Mucosa of descending colon (tissue), 3 donors: ENCODE data around the gene SZT2. TPM values are rescaled to one million over a fixed set of nuclear protein-coding genes. Genes with fewer than 3 reads are reported as not detected.

Experiments used
- ATAC-seq: fragments of 200-7000 bp; cut with Tn5 transposase; one replicate; pipeline ENCODE4 v1.9.1; 2020; ENCODE audit warnings: mild to moderate bottlenecking, moderate library complexity
- DNase-seq, 3 donors: peaks; one replicate each; pipeline ENCODE4 v3.0.0-alpha.2; 2020
- H3K36me3 ChIP-seq: fragments of 200-600 bp; one replicate; pipeline ENCODE4 v1.8.0; 2021; ENCODE audit warnings: low read depth, mild to moderate bottlenecking
- H3K4me1 ChIP-seq: fragments of 200-600 bp; one replicate; pipeline ENCODE4 v1.8.0; 2021; ENCODE audit warnings: low read depth, mild to moderate bottlenecking
- H3K4me3 ChIP-seq: fragments of 200-600 bp; one replicate; pipeline ENCODE4 v1.8.0; 2021; ENCODE audit warnings: mild to moderate bottlenecking
- H3K9me3 ChIP-seq: fragments of 200-600 bp; one replicate; pipeline ENCODE4 v1.8.0; 2021; ENCODE audit warnings: mild to moderate bottlenecking
- CTCF ChIP-seq: fragments of 200-600 bp; IDR thresholded peaks from one replicate; pipeline ENCODE4 v1.8.0; 2022; ENCODE audit warnings: antibody characterized with exemption, mild to moderate bottlenecking
- intact Hi-C, 2 donors: fragments of 100-400 bp; cut with DNase I in 1 of 2; cut with micrococcal nuclease in 1 of 2; formaldehyde crosslinking; loops; one replicate each; pipeline versions ENCODE4 v1.11.0 to v1.11.1; 2022; cut with DNase I, micrococcal nuclease
- total RNA-seq, 3 donors: library from RNA; stranded (reverse); fragmentation: NEBNext Ultra II Directional in 2 of 3; extraction: Animal tissue kit (Norgen Biotek cat#: 25700) in 2 of 3; gene quantifications; one replicate each; pipeline versions ENCODE4 v1.2.1 to v1.2.4, GENCODE V29; 2021 to 2023
- donor health status: DM: no; HTN: no; CAD: no; lungs with moderate emphysema.
- donor health status: DM: no; HTN: no; CAD: no.
- donor health status: DM: no; HTN: yes; CAD: no.

SZT2 gene
- total RNA-seq, 3 donors from 2014 or later: 61.7 to 93.6 (median 75.4) TPM

- Histone ChIP-seq H3K4me1 (no peaks in the 10 kb centered on the region), H3K4me3 (no peak overlapping the region), H3K9me3 (no peaks in the 10 kb centered on the region), H3K36me3 (no peaks in the 10 kb centered on the region)
- ATAC-seq: no peak
- no peak for TF ChIP-seq CTCF
- no peak for DNase-seq
- intact Hi-C loops: no loop called here
Observed at GRCh38 chr1:43460988-43461693, 71.4 kb downstream of the SZT2 start.

GRCh38 chr1:43463479-43463878 lies 73.8 kb downstream of the SZT2 start:
- Histone ChIP-seq H3K36me3 (no peaks in the 10 kb centered on the region), H3K4me1 (no peaks in the 10 kb centered on the region), H3K4me3 (no peak overlapping the region), H3K9me3 (no peaks in the 10 kb centered on the region)
- ATAC-seq (peak; percentile 60), DNase-seq (no peak)
- TF ChIP-seq CTCF: no peak
- intact Hi-C loops: no loop called here

- ATAC-seq: no peak
- no peaks in the 10 kb centered on the region for H3K36me3 ChIP-seq
- no peaks in the 10 kb centered on the region for H3K4me1 ChIP-seq
- intact Hi-C loops: no loop called here
- no peak for DNase-seq
- H3K9me3 ChIP-seq: no peaks in the 10 kb centered on the region
- H3K4me3 ChIP-seq: no peak overlapping the region
- TF ChIP-seq CTCF: no peak
Observed at GRCh38 chr1:43464681-43465504, 75.2 kb downstream of the SZT2 start.

DNA sequence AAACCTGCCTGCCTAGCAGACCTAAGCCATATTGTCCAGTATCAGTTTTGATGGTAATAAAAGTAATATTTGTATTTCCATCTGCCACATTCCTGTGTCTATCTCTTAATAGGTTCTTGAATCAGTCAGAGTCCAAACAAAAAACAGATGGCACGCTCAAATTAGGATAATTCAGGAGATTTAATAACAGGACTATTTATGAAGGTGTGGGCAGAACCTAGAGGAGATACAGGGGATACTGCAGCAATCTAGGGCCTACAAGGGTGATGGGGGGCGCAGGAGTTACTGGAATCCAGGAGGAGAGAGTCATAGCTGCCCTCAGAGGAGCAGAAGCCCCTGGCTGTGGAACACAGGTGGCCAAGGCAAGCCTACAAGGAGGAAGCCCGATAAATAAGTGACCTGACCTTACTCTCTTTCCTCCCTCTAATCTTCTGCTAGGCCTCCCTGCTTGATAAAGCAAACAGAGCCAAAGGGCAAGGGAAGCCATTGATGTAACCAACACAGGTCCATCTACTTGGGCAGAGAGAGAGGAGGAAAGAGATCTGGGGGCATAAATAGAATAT lies 75.9 kb downstream of the SZT2 start:
- DNase-seq (no peak), ATAC-seq (peak; percentile 34)
- no peak overlapping the region for H3K4me3 ChIP-seq
- no peak for TF ChIP-seq CTCF
- no peaks in the 10 kb centered on the region for H3K9me3 ChIP-seq
- intact Hi-C loops: no loop called here
- no peaks in the 10 kb centered on the region for H3K36me3 ChIP-seq
- H3K4me1 ChIP-seq: no peaks in the 10 kb centered on the region

- intact Hi-C loops: no loop called here
- no peak for ATAC-seq
- TF ChIP-seq CTCF: no peak
- Histone ChIP-seq H3K4me3 (no peak overlapping the region), H3K9me3 (no peaks in the 10 kb centered on the region), H3K4me1 (no peaks in the 10 kb centered on the region), H3K36me3 (no peaks in the 10 kb centered on the region)
- DNase-seq: no peak
Observed at GRCh38 chr1:43466403-43466802, 76.7 kb downstream of the SZT2 start.
